GM19324 (cell line): ENCODE data around the gene SLCO1A2.

ENCODE experiments used
- ATAC-seq: cut with Tn5 transposase; IDR thresholded peaks from one replicate; pipeline ENCODE4 v1.9.1; 2021; ENCODE audit warnings: mild to moderate bottlenecking, moderate library complexity; ENCODE audit not compliant: unreplicated experiment, low FRiP score

Gene SLCO1A2

DNA sequence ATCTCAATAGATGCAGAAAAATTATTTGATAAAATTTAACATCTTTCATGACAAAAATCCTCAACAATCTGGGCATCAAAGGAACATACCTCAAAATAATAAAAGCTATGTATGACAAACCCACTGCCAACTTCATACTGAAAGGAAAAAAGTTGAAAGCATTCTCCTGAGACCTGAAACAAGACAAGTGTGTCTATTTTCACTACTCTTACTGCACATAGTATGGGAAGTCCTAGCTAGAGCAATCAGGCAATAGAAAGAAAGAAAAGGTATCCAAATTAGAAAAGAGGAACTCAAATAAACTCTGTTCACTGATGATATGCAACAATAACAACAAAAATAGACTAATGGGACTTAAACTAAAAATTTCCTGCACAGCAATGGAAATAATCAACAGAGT, 113.6 kb downstream of the SLCO1A2 start:
- no peak for ATAC-seq

DNA sequence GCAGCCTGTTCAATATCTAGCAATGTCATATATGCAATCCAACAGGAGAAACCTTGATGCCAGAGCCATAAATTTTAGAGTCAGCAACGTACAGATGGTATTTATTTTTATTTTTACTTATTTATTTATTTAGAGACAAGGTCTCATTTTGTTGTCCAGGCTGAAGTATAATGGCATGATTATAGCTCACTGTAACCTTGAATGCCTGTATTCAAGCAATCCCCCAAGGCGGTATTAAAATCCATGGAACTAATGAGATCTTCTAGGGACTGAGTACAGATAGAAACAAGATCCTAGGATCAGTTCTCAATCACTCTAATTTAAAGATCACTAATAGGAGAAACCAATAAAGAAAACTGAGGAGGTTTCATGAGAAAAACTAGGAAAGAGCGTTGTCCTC, 114.5 kb downstream of the SLCO1A2 start:
- ATAC-seq: no peak

DNA sequence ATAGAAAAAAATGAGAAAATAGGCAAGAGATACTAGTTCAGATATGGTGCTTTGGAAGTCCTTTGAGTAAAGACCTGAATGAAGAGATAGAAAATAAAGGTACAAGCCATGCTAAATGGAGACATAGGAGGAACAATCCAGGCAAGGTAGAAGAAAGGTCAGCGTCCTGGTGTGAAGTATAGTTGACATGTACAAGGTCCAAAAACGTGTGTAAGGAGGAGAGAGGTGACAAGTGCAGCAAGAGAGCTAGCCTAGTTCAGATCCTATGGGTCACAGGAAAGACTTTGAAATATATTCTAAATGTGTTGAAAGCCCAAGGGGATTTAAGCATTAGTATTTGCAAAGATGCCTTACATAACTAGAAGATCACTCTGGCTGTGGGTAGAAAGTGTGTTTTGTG, 115.5 kb downstream of the SLCO1A2 start:
- no peak for ATAC-seq
